ENCODE data around the gene FBLN7.
"Not testable (repeated sequence)": the region's sequence is repeated elsewhere in the genome, so short reads cannot be mapped to it uniquely, and the experiment has no call there.

GRCh38 chr2:112139033-112139614, 939 bp downstream of the FBLN7 start:
- TF ChIP-seq CTCF, POLR2A (IDR thresholded peaks at IDR 0.05): not testable (repeated sequence)
